NB4 (cell line): Measurements from ENCODE around the gene SEL1L.

Source experiments
- DNase-seq: peaks from one replicate; pipeline ENCODE4 v3.0.0; 2010; ENCODE audit warnings: low read depth
- H3K4me3 ChIP-seq: one replicate; pipeline ENCODE4 v1.5.1; 2011; ENCODE audit warnings: mild to moderate bottlenecking, low read depth, low read length, moderate library complexity
- CTCF ChIP-seq: IDR thresholded peaks from one replicate; pipeline ENCODE4 v1.5.1; 2012; ENCODE audit warnings: low read depth, low read length
- MAX ChIP-seq: IDR thresholded peaks from 2 replicates; pipeline ENCODE4 v1.6.1; 2011; ENCODE audit warnings: low read depth, low read length
- MYC ChIP-seq: IDR thresholded peaks from 2 replicates; pipeline ENCODE4 v1.6.1; 2011; ENCODE audit warnings: low read depth, low read length
- POLR2A ChIP-seq: IDR thresholded peaks from 2 replicates; pipeline ENCODE4 v1.6.1; 2011; ENCODE audit warnings: mild to moderate bottlenecking; ENCODE audit not compliant: insufficient read length; ENCODE audit errors: extremely low read depth

SEL1L gene

GRCh38 chr14:81533536-81534343, at the start of gene SEL1L:
SEL1L (minus strand) TSS chr14:81533853; CDS start chr14:81533744, 109 bp downstream.
- peak; percentile 66 for TF ChIP-seq POLR2A
- no peak for TF ChIP-seq MAX
- no peak for TF ChIP-seq CTCF
- peak; percentile 32 for TF ChIP-seq MYC
- H3K4me3 ChIP-seq = peak within 1 kb of the TSS; percentile 89
- DNase-seq = peak; percentile 99

GRCh38 chr14:81582420-81582819, 48.8 kb upstream of the SEL1L start:
- no peak for TF ChIP-seq MYC
- TF ChIP-seq CTCF = no peak
- no peak for TF ChIP-seq MAX
- TF ChIP-seq POLR2A = no peak
- DNase-seq = no peak

GRCh38 chr14:81579115-81579514, 45.5 kb upstream of the SEL1L start:
- DNase-seq = no peak
- H3K4me3 ChIP-seq = no peak overlapping the region
- TF ChIP-seq MYC = no peak
- TF ChIP-seq POLR2A = no peak
- no peak for TF ChIP-seq CTCF
- no peak for TF ChIP-seq MAX

More at GRCh38 chr14:81582420-81582819, 48.8 kb upstream of the SEL1L start:
- H3K4me3 ChIP-seq = no peak overlapping the region

GRCh38 chr14:81571437-81571836, 37.8 kb upstream of the SEL1L start:
- no peak overlapping the region for H3K4me3 ChIP-seq
- DNase-seq = no peak
- no peak for TF ChIP-seq MAX
- TF ChIP-seq MYC = no peak
- TF ChIP-seq CTCF = no peak
- TF ChIP-seq POLR2A = no peak

GRCh38 chr14:81567302-81567701, 33.6 kb upstream of the SEL1L start:
- no peak for DNase-seq
- TF ChIP-seq POLR2A = no peak
- TF ChIP-seq CTCF = no peak
- no peak for TF ChIP-seq MYC
- no peak for TF ChIP-seq MAX
- no peak overlapping the region for H3K4me3 ChIP-seq
